ENCODE data around the gene FCN1. TPM values are rescaled to one million over a fixed set of nuclear protein-coding genes. Genes with fewer than 3 reads are reported as not detected.
A peak's percentile ranks its signal among the peaks of the same experiment; 100 is the strongest.

Gene FCN1
- polyA plus RNA-seq, 3 donors, result 2,884 to 7,680 (median 6,268) TPM

DNA sequence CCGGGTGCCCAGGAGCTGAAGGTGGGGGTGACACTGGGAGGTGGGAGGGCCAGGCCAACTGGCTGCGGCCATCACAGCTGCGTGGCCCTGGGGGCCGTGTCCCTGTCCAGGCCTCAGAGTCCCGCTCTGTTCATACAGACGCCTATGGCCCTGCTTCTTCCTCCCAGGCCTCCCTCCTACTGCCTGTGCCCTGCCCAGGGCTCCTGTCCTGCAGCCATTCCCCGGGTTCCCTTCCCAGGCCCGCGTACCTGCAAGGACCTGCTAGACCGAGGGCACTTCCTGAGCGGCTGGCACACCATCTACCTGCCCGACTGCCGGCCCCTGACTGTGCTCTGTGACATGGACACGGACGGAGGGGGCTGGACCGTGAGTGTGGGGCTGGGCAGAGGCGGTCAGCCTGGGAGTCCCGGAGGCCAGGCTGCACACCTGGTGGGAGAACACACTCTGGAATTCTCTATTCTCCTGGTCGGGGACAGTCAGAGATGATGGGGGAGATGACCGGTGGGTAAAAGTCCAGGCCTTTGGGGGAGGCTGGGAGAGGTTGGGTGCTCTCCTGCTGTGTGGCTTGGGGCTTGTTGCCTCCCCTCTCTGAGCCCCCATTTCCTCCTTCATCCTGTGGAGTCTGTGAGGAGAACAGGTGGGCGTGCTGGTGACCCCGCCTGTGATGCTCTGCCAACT, 32.6 kb downstream of the FCN1 start:
- Mint-ChIP-seq H3K27me3 (ENCODE audit: low read depth in 3 of 3) (peaks cover 14 to 42% (median 26%) of the 10 kb centered on the region in 3 donors), H3K4me1 (peaks cover 10% of the 10 kb centered on the region), H3K9me3 (peaks cover 0 to 2% (median 0%) of the 10 kb centered on the region in 7 donors), H3K27ac (no peak overlapping the region), H3K4me3 (no peak overlapping the region), H3K36me3 (no peaks in the 10 kb centered on the region)
- TF ChIP-seq, protein P1, sequence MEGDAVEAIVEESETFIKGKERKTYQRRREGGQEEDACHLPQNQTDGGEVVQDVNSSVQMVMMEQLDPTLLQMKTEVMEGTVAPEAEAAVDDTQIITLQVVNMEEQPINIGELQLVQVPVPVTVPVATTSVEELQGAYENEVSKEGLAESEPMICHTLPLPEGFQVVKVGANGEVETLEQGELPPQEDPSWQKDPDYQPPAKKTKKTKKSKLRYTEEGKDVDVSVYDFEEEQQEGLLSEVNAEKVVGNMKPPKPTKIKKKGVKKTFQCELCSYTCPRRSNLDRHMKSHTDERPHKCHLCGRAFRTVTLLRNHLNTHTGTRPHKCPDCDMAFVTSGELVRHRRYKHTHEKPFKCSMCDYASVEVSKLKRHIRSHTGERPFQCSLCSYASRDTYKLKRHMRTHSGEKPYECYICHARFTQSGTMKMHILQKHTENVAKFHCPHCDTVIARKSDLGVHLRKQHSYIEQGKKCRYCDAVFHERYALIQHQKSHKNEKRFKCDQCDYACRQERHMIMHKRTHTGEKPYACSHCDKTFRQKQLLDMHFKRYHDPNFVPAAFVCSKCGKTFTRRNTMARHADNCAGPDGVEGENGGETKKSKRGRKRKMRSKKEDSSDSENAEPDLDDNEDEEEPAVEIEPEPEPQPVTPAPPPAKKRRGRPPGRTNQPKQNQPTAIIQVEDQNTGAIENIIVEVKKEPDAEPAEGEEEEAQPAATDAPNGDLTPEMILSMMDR (IDR thresholded peaks at IDR 0.05), result no peak
- Histone ChIP-seq H3K9ac (ENCODE audit: insufficient read depth, low read length, poor library complexity, severe bottlenecking) (no peak overlapping the region), H3K27me3 (ENCODE audit: control insufficient read depth in 2 of 2, insufficient read depth in 2 of 2, low read length in 2 of 2) (peaks cover 0 to 11% of the 10 kb centered on the region in 2 donors), H3K36me3 (replicated peaks in 1 of 2; ENCODE audit: control insufficient read depth in 1 of 2, insufficient read depth in 2 of 2, low read length in 2 of 2) (no peaks in the 10 kb centered on the region), H3K79me2 (ENCODE audit: insufficient read depth, low read length) (no peaks in the 10 kb centered on the region), H3K4me1 (ENCODE audit: control insufficient read depth in 1 of 2, insufficient read depth in 2 of 2, low read length in 2 of 2) (peaks cover 14 to 15% of the 10 kb centered on the region in 2 donors), H3K4me3 (replicated peaks in 1 of 3; ENCODE audit: low read depth in 2 of 3, low read length in 3 of 3) (no peak overlapping the region), H3K4me2 (replicated peaks; ENCODE audit: extremely low read depth, low read length, poor library complexity, severe bottlenecking) (no peak overlapping the region), H4K20me1 (ENCODE audit: insufficient read depth, low read length) (no peaks in the 10 kb centered on the region), H2AFZ (ENCODE audit: insufficient read depth, low read depth, low read length, poor library complexity, severe bottlenecking) (no peak overlapping the region), H3K9me3 (replicated peaks in 1 of 2; ENCODE audit: control insufficient read depth in 1 of 2, insufficient read depth in 1 of 2, low read length in 2 of 2) (no peaks in the 10 kb centered on the region), H3K27ac (ENCODE audit: low read depth in 1 of 2, low read length in 2 of 2) (no peak overlapping the region)
- WGBS (ENCODE audit: insufficient coverage), result 96% methylated on average over 15 of the region's 22 CpGs
- intact Hi-C loops (cut with micrococcal nuclease), result no loop called here
- peak in 1 of 3 donors; percentile 2 for DNase-seq

DNA sequence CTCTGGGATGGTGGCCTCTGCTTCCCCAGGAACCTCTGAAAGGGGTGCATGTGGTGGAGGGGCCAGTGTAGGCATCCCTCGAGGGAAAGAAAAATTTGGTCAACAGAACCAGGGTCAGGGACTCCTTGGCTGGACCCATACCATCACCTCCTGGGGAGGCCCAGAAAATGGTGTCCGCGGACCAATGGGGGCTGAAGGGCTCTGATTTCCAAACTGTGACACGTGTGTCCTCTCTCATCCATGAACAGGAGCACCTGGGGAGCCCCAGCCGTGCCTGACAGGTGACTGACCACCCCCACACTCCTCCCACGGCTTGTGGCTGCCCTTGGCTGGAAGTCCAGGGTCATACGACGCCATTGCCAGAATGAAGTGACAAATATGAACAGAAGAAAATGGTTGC, 33.2 kb downstream of the FCN1 start:
- TF ChIP-seq, protein P1 (IDR thresholded peaks at IDR 0.05), result no peak
- no peak overlapping the region for H2AFZ ChIP-seq (ENCODE audit: insufficient read depth, low read depth, low read length, poor library complexity, severe bottlenecking)

More for the DNA sequence above, 33.2 kb downstream of the FCN1 start:
- Histone ChIP-seq H3K27me3 (ENCODE audit: control insufficient read depth in 2 of 2, insufficient read depth in 2 of 2, low read length in 2 of 2) (peaks cover 0 to 11% of the 10 kb centered on the region in 2 donors), H3K4me3 (replicated peaks in 1 of 3; ENCODE audit: low read depth in 2 of 3, low read length in 3 of 3) (no peak overlapping the region), H4K20me1 (ENCODE audit: insufficient read depth, low read length) (no peaks in the 10 kb centered on the region), H3K4me2 (replicated peaks; ENCODE audit: extremely low read depth, low read length, poor library complexity, severe bottlenecking) (no peak overlapping the region), H3K9me3 (replicated peaks in 1 of 2; ENCODE audit: control insufficient read depth in 1 of 2, insufficient read depth in 1 of 2, low read length in 2 of 2) (no peaks in the 10 kb centered on the region), H3K36me3 (replicated peaks in 1 of 2; ENCODE audit: control insufficient read depth in 1 of 2, insufficient read depth in 2 of 2, low read length in 2 of 2) (no peaks in the 10 kb centered on the region), H3K4me1 (ENCODE audit: control insufficient read depth in 1 of 2, insufficient read depth in 2 of 2, low read length in 2 of 2) (peaks cover 14 to 15% of the 10 kb centered on the region in 2 donors), H3K79me2 (ENCODE audit: insufficient read depth, low read length) (no peaks in the 10 kb centered on the region), H3K27ac (ENCODE audit: low read depth in 1 of 2, low read length in 2 of 2) (no peak overlapping the region), H3K9ac (ENCODE audit: insufficient read depth, low read length, poor library complexity, severe bottlenecking) (no peak overlapping the region)
- no peaks in the 10 kb centered on the region for H3K36me3 Mint-ChIP-seq
- H3K9me3 Mint-ChIP-seq, result peaks cover 0 to 2% (median 0%) of the 10 kb centered on the region in 7 donors
- intact Hi-C loops (cut with micrococcal nuclease), result no loop called here
- peak in 1 of 3 donors; percentile 0 for DNase-seq
- no peak overlapping the region for H3K4me3 Mint-ChIP-seq
- peaks cover 10% of the 10 kb centered on the region for H3K4me1 Mint-ChIP-seq
- H3K27ac Mint-ChIP-seq, result no peak overlapping the region
- WGBS (ENCODE audit: insufficient coverage), result 91% methylated on average over 4 of the region's 8 CpGs
- H3K27me3 Mint-ChIP-seq (ENCODE audit: low read depth in 3 of 3), result peaks cover 16 to 43% (median 26%) of the 10 kb centered on the region in 3 donors

Data from CD14-positive monocyte (primary cell).